HS-27A (cell line): ENCODE measurements around the gene GSK3B.
"Not testable (repeated sequence)": the region's sequence is repeated elsewhere in the genome, so short reads cannot be mapped to it uniquely, and the experiment has no call there.

Experiments
- DNase-seq: peaks from one replicate; pipeline ENCODE4 v3.0.0-alpha.2; 2012; ENCODE audit warnings: low read depth, missing footprints

Gene GSK3B

DNA sequence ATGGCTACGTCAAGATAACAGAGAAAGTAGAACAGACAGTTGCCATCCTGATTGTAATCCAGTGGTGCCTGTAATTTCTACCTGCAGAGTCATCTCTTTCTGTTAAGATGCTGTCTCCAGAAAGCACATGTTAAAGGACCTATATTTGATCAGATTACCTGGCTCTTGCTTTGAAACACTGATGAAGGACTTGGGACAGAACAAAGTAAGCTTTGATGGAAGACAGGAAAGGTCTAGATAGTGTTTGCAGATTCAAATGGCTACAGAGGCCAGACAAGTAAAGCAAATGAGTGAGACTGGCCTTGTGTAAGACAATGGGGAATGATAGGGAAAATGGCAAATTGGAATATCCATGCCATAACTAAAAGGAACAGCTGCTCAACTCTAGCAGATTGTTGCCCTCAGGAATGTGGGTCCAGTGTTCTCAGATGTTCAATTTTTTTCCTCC, 1.8 kb upstream of the GSK3B start:
- no peak for DNase-seq

DNA sequence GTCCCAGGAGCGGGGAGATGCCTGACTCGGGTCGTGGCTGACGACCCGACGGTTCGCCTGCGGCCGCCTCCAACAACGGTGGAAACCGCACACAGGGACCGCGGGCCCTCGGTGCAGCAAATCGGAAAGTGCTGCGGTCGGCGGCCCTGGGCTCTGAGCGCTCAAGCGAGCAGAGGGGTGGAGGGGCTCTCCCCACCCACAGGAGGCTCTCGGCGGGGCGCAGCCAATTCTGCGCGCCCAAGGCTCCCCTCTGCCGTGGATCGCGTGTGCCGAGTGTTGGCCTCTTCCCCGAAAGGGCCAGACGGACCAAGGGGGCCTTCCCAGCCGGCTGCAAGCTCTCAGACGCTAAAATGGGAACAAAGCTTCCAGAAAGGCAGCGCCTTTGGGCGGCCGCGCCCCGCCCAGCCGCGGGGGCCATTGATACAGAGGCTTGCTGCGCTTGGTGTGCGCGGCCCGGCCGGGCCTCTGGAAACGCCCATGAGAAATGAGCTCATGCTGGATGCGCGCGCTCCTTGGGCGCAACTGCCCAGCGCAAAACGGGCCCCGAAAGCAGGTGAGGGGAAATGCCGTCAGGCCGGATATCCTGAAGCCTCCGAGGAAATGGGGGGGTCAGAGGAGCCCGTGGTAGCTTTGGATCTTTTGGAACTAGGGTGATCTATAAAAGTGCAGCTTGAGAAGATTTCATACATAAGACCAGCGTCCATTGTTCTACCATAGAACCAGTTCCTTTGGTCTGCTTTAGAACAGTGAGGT, 1.2 kb upstream of the GSK3B start:
- peak; percentile 81 for DNase-seq

DNA sequence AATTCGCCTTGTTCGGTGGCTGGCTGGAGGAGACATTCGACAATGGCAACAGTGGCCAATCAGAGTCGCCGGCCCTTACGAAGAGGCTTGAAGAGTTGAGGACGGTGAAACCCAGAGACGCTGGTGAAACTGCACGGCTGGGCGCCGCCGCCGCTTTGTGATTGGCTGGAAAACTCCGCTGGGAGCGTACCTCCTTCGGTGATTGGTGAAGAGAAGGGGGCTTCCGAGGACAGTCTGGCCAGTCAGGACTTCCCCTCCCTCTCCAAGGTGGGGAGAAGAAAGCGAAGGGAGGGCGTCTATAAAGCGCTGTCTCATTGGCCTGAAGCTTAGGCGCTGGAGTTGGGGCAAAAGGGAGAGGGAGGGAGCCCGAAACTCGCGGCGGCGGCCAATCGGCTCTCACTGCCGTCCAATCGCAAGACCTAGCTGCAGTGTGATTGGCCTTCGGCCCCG, 554 bp upstream of the GSK3B start:
- DNase-seq = peak; percentile 100

DNA sequence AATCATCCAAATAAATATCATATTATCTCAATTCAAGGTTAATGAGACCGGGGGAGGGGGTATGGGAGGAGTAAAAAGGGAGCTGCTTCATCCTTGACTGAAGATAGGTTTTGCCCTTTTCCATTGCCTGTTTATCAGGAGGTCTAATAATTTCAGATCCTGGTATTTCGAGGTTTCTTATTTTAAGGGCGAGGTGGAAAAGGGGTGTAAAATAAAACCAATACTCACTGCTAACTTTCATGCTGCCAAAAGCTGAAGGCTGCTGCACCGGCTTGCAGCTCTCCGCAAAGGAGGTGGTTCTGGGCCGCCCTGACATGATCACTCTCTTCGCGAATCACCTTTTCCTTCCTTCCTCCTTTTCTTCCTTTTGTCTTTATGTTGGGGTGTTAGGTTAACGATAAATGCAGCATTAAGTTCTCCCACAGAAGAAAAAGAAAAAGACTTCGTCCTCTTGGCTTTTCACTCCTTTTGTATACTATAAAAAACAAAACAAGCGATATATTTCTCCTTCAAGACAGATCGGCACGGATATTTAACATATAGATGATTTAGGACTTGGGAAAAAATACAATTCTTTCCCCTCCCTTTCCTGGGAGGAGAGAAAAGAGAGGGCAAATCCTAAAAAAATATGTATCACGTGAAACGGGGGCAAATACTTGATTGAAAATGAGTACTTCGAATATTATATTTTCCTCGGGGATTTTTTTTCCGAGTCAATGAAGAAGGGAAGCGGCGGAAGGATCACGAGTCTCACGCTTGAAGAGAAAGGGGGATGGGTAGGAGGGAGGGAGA, 932 bp downstream of the GSK3B start:
- peak; percentile 71 for DNase-seq

DNA sequence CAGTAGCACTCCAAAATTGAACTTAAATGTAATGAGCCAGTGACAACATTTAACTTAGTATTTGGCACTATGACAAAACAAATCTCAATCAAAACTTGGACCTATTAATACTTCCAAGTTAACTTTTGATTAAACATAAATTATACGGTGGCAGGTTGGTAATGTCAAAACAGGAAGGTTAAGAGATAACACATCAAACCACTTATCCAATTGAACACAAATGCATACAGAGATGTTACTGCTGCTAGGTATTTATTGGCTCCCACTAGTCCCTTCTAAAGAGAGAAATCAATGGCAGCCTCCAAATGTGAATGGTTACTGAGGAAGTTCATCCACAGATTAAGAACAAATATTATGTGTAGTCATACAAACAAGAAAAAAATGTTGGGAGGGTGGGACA, 1.8 kb downstream of the GSK3B start:
- DNase-seq = no peak

DNA sequence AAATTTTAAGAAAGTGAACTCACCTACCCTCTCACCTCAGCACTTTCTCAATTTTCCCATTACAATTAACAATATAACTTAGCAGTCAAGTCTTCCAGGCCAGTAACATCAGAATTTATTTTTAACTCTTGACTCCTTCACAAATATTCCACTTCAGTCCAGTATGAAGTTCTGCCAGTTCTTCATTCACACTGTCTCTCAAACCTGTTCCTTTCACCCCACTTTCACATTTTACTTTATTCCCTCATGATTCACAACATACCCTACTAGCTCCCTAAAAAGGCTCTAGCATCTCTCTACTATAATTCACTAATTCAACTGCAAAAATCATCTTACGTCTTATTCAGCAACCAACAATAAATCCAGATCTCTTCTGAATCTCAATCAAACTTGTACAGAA, 3.8 kb downstream of the GSK3B start:
- no peak for DNase-seq

DNA sequence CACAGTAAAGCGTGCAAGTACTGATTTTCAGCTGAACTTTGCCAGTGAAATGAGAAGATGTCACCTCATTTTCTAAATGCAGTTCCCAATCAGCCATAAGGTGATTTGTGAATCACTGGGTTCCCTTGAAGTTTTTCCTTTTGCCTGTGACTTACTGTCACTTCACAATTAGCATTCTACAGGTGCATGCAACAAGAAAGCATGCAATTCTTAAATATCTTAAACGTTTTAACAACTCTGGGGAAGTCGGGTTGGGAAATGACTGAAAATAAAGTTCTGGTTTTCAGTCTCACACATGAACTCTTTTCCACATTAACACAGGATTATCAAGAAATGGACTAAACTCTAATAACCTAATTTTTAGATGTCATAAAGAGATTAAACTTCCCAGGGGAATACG, 5.2 kb downstream of the GSK3B start:
- DNase-seq = no peak

DNA sequence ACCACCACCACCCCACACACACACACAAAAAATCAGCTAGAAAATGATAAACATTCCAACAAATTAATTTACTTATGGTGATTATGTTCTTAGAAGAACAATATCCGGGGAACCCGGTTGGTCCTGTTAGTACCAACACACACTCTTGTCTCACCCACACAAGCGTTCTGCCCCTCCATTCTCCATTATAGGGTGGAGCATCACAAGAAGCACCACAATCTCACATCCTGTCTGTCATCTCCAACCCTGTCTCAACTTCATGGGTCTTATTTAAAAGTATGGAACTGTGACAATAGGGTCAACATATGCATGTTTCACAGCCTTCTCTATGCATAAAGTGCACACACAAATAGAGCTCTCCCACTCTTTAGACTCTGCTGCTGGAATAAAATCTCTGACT, 5.6 kb downstream of the GSK3B start:
- no peak for DNase-seq

DNA sequence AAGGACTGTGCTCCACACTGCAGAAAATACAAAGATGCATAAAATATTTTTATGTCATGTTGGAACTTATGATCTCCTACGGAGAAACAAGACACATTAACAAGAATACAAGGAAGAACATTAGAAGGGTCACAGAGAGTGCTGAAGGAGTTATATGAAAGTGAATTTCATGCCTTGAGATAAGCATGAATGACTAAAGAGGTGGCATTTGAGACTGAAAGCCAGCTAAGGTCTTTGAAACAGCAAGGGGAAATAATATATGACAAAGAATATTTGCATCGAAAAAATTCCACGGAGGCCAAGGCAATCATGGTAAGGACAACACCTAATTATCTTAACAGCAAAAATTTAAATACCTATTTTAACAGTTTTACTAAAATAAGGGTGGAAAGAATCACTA, 12.5 kb downstream of the GSK3B start:
- DNase-seq = no peak

DNA sequence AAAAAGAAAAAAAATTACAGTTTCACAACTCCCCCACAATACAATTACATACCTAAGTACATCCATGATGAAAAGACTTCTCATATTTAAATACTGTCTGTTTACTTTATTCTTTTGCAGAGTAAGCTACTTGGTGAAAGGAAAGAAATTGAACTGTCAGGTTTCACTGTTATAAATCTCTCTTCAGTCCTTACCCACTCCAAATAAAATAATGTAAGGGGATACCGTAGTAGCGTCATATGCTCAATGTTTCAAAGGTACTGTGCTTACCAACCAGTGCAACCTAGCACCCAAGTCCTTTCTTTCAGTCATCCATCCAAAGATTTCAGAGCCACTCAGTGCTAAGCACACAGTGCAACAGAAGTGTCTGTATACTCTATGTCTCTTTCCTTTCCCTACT, 13.4 kb downstream of the GSK3B start:
- DNase-seq = no peak

DNA sequence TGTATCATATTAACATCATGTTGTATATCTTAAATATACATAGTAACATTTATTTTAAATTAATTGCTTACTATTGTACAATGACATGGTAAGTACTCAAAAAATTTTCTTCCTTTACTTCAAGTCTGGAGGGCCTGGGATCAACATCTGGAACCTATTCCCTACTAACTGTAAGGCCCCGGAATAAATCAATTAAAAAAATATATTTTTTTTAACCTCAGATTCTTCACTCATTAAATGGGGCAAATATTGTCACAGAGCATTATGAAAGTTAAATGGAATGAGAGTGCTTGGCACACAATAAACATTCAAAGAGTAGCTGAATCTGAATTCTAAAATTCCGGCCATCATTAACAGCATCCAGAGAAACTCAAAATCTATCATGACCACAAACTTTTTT, 16.5 kb downstream of the GSK3B start:
- DNase-seq = no peak

DNA sequence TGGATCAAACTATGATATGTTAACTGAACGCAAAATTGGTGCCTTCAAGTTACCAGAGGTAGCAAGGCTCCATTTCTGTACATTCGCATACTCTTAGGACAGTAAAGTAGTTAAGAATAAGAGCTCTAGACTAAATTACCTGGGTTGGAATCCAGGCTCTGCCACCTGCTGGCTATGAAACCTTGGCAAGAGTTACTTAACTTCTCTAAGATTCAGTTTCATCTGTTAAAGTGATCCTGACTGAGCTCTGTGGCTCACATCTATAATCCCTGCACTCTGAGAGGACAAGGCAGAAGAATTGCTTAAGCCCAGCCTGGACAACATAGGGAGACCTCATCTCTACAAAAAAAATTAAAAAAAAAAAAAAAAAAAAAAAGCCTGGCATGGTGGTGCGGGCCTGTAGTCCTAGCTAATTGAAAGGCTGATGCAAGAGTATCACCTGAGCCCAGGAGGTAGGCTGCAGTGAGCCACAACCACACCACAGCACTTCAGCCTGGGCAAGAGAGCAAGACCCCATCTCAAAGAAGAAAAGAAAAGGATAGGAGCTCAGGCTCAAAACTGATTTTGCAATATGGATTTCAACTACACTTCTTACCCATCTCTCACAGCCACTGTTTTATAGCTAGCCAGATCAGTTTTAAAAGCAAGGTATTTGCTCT, 21.3 kb downstream of the GSK3B start:
- DNase-seq = no peak

DNA sequence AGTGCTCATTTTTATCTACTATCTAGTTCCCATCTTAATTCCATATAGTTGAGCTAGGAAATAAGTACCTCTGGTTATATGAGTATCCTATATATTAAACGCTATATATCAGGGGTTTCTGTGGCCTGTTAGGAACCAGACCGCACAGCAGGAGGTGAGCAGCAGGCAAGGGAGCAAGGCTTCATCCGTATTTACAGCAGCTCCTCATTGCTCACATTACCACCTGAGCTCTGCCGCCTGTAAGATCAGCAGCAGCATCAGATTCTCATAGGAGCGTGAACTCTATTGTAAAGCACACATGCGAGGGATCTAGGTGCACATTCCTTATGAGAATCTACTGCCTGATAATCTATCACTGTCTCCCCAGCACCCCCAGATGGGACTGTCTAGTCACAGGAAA, 23.0 kb downstream of the GSK3B start:
- no peak for DNase-seq

DNA sequence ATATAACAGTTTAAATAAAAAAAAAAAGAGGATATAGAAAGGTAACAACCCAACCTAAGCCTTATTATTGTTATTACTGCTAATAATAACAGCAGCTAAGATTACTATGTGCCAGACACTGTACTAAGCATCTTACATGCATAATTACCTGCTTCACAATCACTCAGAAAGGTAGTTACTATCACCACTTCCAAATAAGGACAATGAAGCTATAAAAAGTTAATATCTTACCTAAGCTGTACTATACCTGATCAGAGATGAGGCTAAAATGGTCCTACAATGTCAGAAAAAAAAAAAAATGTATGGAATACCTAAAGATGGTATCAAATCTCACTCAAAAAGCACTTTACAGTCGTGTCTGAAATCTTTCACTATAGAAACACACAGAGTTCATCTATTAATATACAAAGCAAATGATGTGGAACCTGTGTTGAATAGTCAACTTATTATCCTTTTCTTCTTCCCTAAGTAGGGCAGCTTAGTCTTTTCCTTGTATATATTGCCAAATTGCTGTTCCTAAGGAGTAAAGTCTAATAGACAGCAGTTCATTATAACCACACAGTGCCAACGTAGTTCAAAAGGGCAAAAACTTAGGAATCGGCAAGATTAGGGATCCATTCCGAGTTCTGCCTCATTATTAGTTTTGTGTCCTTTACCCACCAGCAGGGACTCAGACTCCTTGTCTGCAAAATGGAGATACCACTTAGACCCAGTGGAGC, 23.8 kb downstream of the GSK3B start:
- no peak for DNase-seq

DNA sequence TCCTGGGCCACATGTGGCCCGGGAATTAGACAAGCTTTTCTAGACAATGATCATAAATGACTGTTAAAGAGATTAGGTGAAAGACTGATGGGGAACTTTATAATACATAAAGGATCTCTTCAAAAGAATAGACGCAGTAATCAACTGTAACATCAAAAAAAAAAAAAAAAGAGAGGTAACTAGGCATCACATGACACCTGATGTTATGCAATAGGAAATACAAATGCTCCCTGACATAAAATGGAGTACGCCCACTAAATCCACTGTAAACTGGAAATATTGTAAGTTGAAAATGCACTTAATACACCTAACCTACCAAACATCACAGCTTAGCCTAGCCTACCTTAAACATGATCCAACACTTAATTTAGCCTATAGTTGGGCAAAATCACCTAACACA, 27.2 kb downstream of the GSK3B start:
- no peak for DNase-seq

DNA sequence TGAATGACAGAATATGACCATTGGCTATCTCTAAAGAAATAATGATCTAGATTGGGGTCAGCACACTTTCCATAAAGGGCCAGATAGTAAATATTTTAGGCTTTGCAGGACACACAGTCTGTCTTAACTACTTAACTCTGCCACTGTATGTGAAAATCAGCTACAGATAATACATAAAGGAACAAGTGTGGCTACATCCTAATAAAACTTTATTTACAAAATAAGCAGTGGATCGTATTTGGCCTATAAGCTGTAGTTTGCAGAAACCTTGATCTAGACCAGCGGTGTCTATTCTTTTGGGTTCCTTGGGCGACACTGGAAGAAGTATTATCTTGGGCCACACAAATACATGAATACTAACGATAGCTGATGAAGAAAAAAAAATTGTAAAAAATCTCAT, 27.6 kb downstream of the GSK3B start:
- no peak for DNase-seq

DNA sequence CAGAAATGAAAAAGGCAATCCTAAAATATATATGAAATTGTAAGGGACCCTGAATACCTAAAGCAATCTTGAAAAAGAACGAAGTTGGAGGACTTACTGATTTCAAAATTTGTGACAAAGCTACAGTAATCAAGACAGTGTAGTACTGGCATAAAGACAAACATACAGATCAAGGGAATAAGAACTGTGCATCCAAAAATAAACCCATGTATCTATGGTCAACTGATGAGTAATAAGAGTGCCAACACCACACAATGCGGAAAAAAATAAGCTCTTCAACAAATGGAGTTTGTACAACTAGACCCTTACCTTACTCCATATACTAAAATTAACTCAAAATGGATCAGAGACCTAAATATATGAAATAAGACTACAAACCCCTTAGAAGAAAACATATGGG, 29.6 kb downstream of the GSK3B start:
- DNase-seq = no peak

DNA sequence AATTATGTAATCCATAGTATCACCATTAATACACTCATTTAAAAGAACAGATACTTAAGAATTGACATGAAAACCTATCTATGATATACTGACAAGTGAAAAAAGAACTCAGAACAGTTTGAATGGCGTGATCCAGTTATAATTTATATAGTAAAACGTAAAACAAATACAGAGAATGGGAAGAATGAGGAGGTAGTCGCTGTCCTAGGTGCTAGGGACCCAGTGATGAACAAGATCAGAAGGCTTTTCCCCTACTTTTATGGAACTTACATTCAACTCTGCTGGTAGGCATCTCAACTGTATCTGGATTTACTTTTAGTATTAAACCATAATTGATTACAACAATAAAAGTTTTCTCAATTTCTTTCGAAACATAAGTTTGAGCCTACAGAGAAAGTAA, 31.8 kb downstream of the GSK3B start:
- DNase-seq = no peak

DNA sequence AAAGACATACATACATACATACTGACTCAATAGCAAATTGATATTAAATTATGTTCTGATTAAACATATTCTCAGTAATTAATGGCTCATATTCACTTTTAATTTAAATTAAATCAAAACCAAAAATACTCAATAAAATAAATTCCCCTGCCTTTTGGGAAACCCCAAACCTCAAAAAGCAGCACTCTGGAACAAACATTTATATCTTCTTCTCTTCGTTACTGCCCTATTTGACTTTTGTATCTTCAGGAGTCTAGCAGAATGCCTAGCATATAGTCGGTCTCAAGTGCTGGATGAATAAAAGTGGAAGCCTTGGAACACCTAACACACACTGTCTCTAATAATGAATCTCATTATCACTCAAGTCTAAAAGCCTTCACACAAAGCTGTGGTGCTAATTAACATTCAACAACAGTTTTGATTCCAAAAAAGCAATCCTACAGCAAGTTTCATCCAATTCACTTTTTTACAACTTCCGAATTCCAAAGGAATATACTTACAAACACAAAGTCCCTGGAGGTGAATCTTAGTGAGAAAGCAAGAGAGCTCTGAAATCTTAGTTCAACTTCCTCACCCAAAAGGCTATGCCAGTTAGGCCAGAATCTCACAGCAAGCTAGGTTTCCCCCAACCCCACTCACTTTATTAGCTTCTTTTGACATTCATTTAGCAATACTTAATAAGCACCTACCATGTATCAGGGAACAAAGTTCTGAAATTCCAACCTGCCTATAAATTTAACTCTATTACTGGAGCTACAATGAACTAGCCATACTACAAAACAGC, 35.0 kb downstream of the GSK3B start:
- no peak for DNase-seq

DNA sequence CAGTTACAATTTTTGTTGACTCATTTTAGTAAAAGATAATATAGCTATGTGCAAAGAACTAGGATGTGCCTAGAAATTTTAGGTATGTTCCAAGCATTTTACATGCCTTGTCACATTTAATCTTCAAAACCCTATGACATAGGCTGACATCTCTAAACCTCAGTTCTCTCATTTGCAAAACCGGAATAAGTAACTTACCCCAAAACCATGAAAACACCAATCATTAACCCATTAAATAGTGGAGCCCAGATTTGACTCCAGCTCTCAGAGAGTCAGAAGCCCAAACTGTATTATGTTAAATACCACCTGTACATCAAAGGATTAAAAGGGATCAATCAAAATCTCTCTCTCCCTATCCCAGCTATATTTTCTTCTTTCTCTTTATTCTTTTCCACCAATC, 36.6 kb downstream of the GSK3B start:
- DNase-seq = no peak

DNA sequence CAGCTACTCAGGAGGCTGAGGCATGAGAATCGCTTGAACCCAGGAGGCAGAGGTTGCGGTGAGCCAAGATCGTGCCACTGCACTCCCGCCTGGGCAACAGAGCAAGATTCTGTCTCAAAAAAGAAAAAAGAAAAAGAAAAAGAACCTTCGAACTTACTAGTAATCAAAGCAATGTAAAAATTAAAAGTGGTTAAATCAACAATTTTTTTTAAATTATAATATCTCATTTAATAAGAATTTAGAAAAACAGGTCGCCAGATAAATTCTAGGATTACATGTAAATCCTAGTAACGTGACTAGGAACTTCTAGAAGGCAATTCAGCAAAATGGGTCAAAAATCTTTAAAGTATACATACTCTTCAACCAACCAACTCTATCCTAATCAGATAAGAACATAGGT, 37.2 kb downstream of the GSK3B start:
- DNase-seq = no peak

DNA sequence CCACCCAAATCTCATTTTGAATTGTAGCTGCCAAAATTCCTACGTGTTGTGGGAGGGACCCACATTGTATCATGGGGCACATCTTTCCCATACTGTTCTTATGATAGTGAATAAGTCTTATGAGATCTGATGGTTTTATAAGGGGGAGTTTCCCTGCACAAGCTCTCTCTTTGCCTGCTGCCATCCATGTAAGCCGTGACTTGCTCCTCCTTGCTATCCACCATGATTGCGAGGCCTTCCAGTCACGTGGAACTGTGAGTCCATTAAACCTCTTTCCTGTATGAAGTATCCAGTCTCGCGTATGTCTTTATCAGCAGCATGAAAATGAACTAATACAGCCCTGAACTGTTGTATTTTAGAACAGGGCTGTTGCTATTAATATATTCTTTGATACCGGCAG, 40.6 kb downstream of the GSK3B start:
- DNase-seq = not testable (repeated sequence)
